Astrocyte (in vitro differentiated cells and primary cell): ENCODE measurements around the gene SLC22A14. TPM values are rescaled to one million over a fixed set of nuclear protein-coding genes. Genes with fewer than 3 reads are reported as not detected.

Source experiments
- DNase-seq: peaks from one replicate; pipeline ENCODE4 v3.0.0-alpha.2; 2010; ENCODE audit warnings: low read depth
- FAIRE-seq: peaks from 2 replicates; lab custom pipeline; 2011; peaks lifted over from hg19 to GRCh38; lab: Jason Lieb, UNC
- H2AFZ ChIP-seq: 2 replicates; pipeline ENCODE4 v1.6.0; 2012; ENCODE audit warnings: low read depth, low read length, inconsistent platforms
- H3K27ac ChIP-seq: 2 replicates; pipeline ENCODE4 v1.5.1; 2011; ENCODE audit warnings: low read depth, low read length, inconsistent platforms
- H3K27me3 ChIP-seq: 2 replicates; pipeline ENCODE4 v1.6.0; 2011; ENCODE audit warnings: low read length, inconsistent platforms; ENCODE audit not compliant: insufficient read depth
- H3K36me3 ChIP-seq: 2 replicates; pipeline ENCODE4 v1.5.1; 2011; ENCODE audit warnings: low read length, inconsistent platforms; ENCODE audit not compliant: insufficient read depth
- H3K4me1 ChIP-seq: 2 replicates; pipeline ENCODE4 v1.5.1; 2011; ENCODE audit warnings: low read length, inconsistent platforms; ENCODE audit not compliant: insufficient read depth
- H3K4me2 ChIP-seq: 2 replicates; pipeline ENCODE4 v1.6.0; 2012; ENCODE audit warnings: low read length, inconsistent platforms
- H3K4me3 ChIP-seq: 2 replicates; pipeline ENCODE4 v1.5.1; 2011; ENCODE audit warnings: low read depth, mild to moderate bottlenecking, low read length, inconsistent platforms; ENCODE audit not compliant: insufficient read depth
- H3K79me2 ChIP-seq: 2 replicates; pipeline ENCODE4 v1.6.0; 2012; ENCODE audit warnings: mild to moderate bottlenecking, low read length, inconsistent platforms; ENCODE audit not compliant: insufficient read depth
- H3K9ac ChIP-seq: 2 replicates; pipeline ENCODE4 v1.6.0; 2012; ENCODE audit warnings: mild to moderate bottlenecking, low read length, inconsistent platforms
- H3K9me3 ChIP-seq: 2 replicates; pipeline ENCODE4 v1.5.1; 2012; ENCODE audit warnings: low read depth, mild to moderate bottlenecking, low read length, inconsistent platforms; ENCODE audit not compliant: insufficient read depth
- H4K20me1 ChIP-seq: 2 replicates; pipeline ENCODE4 v1.6.0; 2012; ENCODE audit warnings: low read length, inconsistent platforms; ENCODE audit not compliant: insufficient read depth
- H3K27ac Mint-ChIP-seq: one replicate; pipeline ENCODE4 v1.8.0; 2021; ENCODE audit warnings: mild to moderate bottlenecking, mixed read lengths; ENCODE audit not compliant: unreplicated experiment
- H3K27me3 Mint-ChIP-seq: one replicate; pipeline ENCODE4 v1.8.0; 2021; ENCODE audit warnings: low read depth, mixed read lengths; ENCODE audit not compliant: unreplicated experiment
- H3K36me3 Mint-ChIP-seq: one replicate; pipeline ENCODE4 v1.8.0; 2021; ENCODE audit warnings: low read depth, mixed read lengths; ENCODE audit not compliant: unreplicated experiment
- H3K4me1 Mint-ChIP-seq: one replicate; pipeline ENCODE4 v1.8.0; 2021; ENCODE audit warnings: low read depth, mixed read lengths; ENCODE audit not compliant: unreplicated experiment
- H3K4me3 Mint-ChIP-seq: one replicate; pipeline ENCODE4 v1.8.0; 2021; ENCODE audit warnings: mild to moderate bottlenecking, moderate library complexity, mixed read lengths; ENCODE audit not compliant: unreplicated experiment
- H3K9me3 Mint-ChIP-seq: one replicate; pipeline ENCODE4 v1.8.0; 2021; ENCODE audit warnings: mild to moderate bottlenecking, mixed read lengths; ENCODE audit not compliant: unreplicated experiment
- EZH2 ChIP-seq: IDR thresholded peaks from 2 replicates; pipeline ENCODE4 v1.6.1; 2012; ENCODE audit warnings: mild to moderate bottlenecking, low read length, inconsistent platforms; ENCODE audit not compliant: insufficient read depth
- total RNA-seq: library from RNA; stranded (reverse); gene quantifications from 2 replicates; pipeline ENCODE4 v1.2.1, GENCODE V29; 2021
- TF ChIP-seq, protein P1 (sequence below): IDR thresholded peaks from 2 replicates; pipeline ENCODE4 v1.5.1; 2011; ENCODE audit warnings: low read depth, mild to moderate bottlenecking, inconsistent platforms, low read length, moderate library complexity; ENCODE audit not compliant: insufficient read depth

Gene SLC22A14
- total RNA-seq, 1 donor from 2014 or later = 0.45 TPM

DNA sequence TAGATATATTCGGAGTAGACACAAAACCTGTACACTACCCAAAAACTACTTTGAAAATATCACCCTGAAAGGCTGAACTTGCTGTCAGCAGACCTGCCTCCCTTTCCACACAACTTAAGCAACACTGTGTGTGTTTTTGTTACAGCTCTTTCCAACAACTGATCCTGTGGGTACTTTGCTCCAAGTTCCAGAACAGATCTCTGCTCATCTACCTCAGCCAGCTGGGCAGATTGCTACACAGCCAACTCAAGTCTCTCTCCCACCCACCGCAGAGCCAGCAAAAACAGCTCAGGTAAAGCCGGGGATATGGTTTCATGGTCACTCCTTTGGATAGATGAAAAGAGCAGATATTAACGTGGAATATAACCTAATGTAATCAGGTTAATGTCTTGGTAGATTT lies 36.2 kb upstream of the SLC22A14 start:
- Mint-ChIP-seq H3K4me3 (no peak overlapping the region), H3K4me1 (peaks cover 17% of the 10 kb centered on the region), H3K9me3 (no peaks in the 10 kb centered on the region), H3K36me3 (no peaks in the 10 kb centered on the region), H3K27me3 (no peaks in the 10 kb centered on the region), H3K27ac (peak overlapping the region; percentile 1)
- Histone ChIP-seq H3K4me2 (no peak overlapping the region), H4K20me1 (peaks cover 10% of the 10 kb centered on the region), H3K27me3 (no peaks in the 10 kb centered on the region), H3K4me3 (no peak overlapping the region), H3K4me1 (peaks cover 11% of the 10 kb centered on the region), H3K27ac (no peak overlapping the region), H2AFZ (no peak overlapping the region), H3K9ac (no peak overlapping the region), H3K36me3 (peaks cover 42% of the 10 kb centered on the region), H3K9me3 (no peaks in the 10 kb centered on the region), H3K79me2 (no peaks in the 10 kb centered on the region)
- no peak for TF ChIP-seq EZH2
- FAIRE-seq (no peak), DNase-seq (no peak)

DNA sequence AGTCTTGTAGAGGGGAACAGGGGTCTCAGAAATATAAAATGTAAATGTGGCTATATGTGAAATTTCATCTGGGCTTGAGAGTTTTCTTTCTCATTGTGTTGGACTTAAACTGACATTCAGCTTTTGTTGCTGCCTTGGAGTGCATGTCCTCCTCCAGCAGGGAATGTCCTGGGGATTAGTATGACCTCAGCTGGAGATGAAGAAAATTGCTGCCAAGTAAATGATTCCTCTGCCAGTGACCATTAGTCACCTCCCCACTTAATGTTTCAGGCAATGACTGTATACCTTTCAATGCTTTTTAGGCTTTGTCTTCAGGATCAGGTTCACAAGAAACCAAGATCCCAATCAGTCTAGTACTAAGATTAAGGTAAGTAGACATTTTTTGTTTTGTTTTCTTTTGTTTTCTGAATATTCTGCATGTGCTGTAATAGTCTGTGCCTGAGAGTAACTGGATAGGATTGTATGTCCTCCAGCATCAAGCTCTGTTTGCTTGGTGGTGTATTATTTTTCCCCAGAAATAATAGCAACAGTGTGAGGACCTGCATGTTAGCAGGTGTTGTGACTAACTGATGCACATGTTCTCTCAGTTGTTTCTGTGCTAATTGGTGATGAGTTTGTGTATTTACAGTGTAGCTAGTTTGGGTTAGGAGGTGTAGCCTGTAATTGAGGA lies 34.6 kb upstream of the SLC22A14 start:
- H3K27me3 ChIP-seq = no peaks in the 10 kb centered on the region
- H3K4me1 ChIP-seq = peaks cover 11% of the 10 kb centered on the region
- DNase-seq = peak; percentile 90
- H3K4me3 ChIP-seq = no peak overlapping the region
- FAIRE-seq = peak; percentile 93
- Mint-ChIP-seq H3K27ac (peak overlapping the region; percentile 13), H3K27me3 (no peaks in the 10 kb centered on the region), H3K36me3 (peaks cover 3% of the 10 kb centered on the region), H3K9me3 (no peaks in the 10 kb centered on the region), H3K4me1 (peaks cover 17% of the 10 kb centered on the region), H3K4me3 (no peak overlapping the region)
- H4K20me1 ChIP-seq = peaks cover 16% of the 10 kb centered on the region
- peak overlapping the region; percentile 49 for H3K4me2 ChIP-seq
- H2AFZ ChIP-seq = no peak overlapping the region
- peaks cover 53% of the 10 kb centered on the region for H3K36me3 ChIP-seq
- TF ChIP-seq, protein P1, sequence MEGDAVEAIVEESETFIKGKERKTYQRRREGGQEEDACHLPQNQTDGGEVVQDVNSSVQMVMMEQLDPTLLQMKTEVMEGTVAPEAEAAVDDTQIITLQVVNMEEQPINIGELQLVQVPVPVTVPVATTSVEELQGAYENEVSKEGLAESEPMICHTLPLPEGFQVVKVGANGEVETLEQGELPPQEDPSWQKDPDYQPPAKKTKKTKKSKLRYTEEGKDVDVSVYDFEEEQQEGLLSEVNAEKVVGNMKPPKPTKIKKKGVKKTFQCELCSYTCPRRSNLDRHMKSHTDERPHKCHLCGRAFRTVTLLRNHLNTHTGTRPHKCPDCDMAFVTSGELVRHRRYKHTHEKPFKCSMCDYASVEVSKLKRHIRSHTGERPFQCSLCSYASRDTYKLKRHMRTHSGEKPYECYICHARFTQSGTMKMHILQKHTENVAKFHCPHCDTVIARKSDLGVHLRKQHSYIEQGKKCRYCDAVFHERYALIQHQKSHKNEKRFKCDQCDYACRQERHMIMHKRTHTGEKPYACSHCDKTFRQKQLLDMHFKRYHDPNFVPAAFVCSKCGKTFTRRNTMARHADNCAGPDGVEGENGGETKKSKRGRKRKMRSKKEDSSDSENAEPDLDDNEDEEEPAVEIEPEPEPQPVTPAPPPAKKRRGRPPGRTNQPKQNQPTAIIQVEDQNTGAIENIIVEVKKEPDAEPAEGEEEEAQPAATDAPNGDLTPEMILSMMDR = peak; percentile 29
- no peak for TF ChIP-seq EZH2
- no peaks in the 10 kb centered on the region for H3K79me2 ChIP-seq
- H3K27ac ChIP-seq = peak overlapping the region; percentile 65
- peak overlapping the region; percentile 45 for H3K9ac ChIP-seq
- H3K9me3 ChIP-seq = no peaks in the 10 kb centered on the region

DNA sequence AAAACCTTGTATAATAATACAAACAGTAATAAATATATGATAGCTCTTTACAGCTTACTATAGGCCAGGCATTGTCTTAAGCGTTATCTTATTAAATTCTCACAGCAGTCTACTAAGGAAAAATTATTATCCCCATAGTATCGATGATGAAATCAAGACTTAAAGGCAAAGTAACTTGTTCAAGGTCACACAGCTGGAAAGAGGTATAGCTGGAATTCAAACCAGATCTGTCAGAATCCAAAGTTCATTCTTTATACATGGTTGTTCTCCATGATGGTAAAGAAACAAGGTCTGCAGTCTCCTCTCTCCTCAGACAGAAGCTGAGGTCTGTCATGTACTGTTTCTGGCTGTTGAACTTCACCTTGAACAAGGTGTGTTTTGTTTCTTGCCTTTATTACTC lies 31.9 kb upstream of the SLC22A14 start:
- no peak overlapping the region for H3K27ac ChIP-seq
- H3K36me3 ChIP-seq = peaks cover 71% of the 10 kb centered on the region
- no peak overlapping the region for H3K9ac ChIP-seq
- no peaks in the 10 kb centered on the region for H3K79me2 ChIP-seq
- H2AFZ ChIP-seq = no peak overlapping the region
- FAIRE-seq (no peak), DNase-seq (no peak)
- Mint-ChIP-seq H3K9me3 (no peaks in the 10 kb centered on the region), H3K27ac (no peak overlapping the region), H3K36me3 (peaks cover 11% of the 10 kb centered on the region), H3K4me1 (peaks cover 17% of the 10 kb centered on the region), H3K27me3 (no peaks in the 10 kb centered on the region), H3K4me3 (no peak overlapping the region)
- H3K4me3 ChIP-seq = no peak overlapping the region
- no peak overlapping the region for H3K4me2 ChIP-seq
- H3K9me3 ChIP-seq = no peaks in the 10 kb centered on the region
- peaks cover 11% of the 10 kb centered on the region for H3K4me1 ChIP-seq
- peaks cover 28% of the 10 kb centered on the region for H4K20me1 ChIP-seq
- no peaks in the 10 kb centered on the region for H3K27me3 ChIP-seq
- TF ChIP-seq, protein P1 = no peak
- TF ChIP-seq EZH2 = no peak
